SKM-1 (cell line): ENCODE data around the gene SLX4.

Source experiments
- DNase-seq: peaks from one replicate; lab custom pipeline; 2025; ENCODE audit not compliant: unreplicated experiment; lab: John Stamatoyannopoulos, UW

The SLX4 gene

GRCh38 chr16:3582276-3583165, 28.9 kb downstream of the SLX4 start:
- no peak for DNase-seq

GRCh38 chr16:3581392-3581791, 30.0 kb downstream of the SLX4 start:
- DNase-seq: no peak

- no peak for DNase-seq
These were observed 30.7 kb downstream of the SLX4 start for GRCh38 chr16:3580686-3581085.

- DNase-seq: peak; percentile 42
These were observed 31.2 kb downstream of the SLX4 start for GRCh38 chr16:3580251-3580651.

- DNase-seq: no peak
These were observed 31.6 kb downstream of the SLX4 start for GRCh38 chr16:3579776-3580175.

- no peak for DNase-seq
These were observed 32.5 kb downstream of the SLX4 start for GRCh38 chr16:3578610-3579551.

- DNase-seq: no peak
These were observed 33.3 kb downstream of the SLX4 start for GRCh38 chr16:3578121-3578520.

GRCh38 chr16:3577302-3577752, 34.1 kb downstream of the SLX4 start, which contains the start of gene NLRC3:
TSS of gene NLRC3 (minus strand) at chr16:3577403. CDS start at chr16:3565036, 12,367 bp downstream.
- peak; percentile 3 for DNase-seq

- no peak for DNase-seq
These were observed 35.2 kb downstream of the SLX4 start for GRCh38 chr16:3576211-3576610.

- DNase-seq: no peak
These were observed 35.9 kb downstream of the SLX4 start for GRCh38 chr16:3575491-3575890.

- no peak for DNase-seq
These were observed 37.2 kb downstream of the SLX4 start for GRCh38 chr16:3574195-3574594.

- DNase-seq: no peak
These were observed 38.1 kb downstream of the SLX4 start for GRCh38 chr16:3573146-3573815.

GRCh38 chr16:3570420-3571062, 40.9 kb downstream of the SLX4 start:
- DNase-seq: no peak

- no peak for DNase-seq
These were observed 41.6 kb downstream of the SLX4 start for GRCh38 chr16:3569851-3570250.

GRCh38 chr16:3566990-3567389, 44.4 kb downstream of the SLX4 start:
- DNase-seq: no peak

- no peak for DNase-seq
These were observed 46.6 kb downstream of the SLX4 start for GRCh38 chr16:3564889-3565141.

GRCh38 chr16:3564130-3564888, 47.1 kb downstream of the SLX4 start:
- no peak for DNase-seq

GRCh38 chr16:3562914-3563480, 48.4 kb downstream of the SLX4 start:
- DNase-seq: no peak

- DNase-seq: no peak
These were observed 49.8 kb downstream of the SLX4 start for GRCh38 chr16:3561626-3562025.
